A673 (cell line): ENCODE measurements around the gene MLLT6. TPM values are rescaled to one million over a fixed set of nuclear protein-coding genes. Genes with fewer than 3 reads are reported as not detected.

Experiments used
- BruUV-seq: library from RNA; stranded (reverse); fragments of 400-500 nt; replicated peaks from 2 replicates; lab custom pipeline; 2021; lab: Mats Ljungman, UMichigan
- CTCF ChIA-PET: fragments of 300-600 bp; sonication (Branson Sonifier 250); formaldehyde crosslinking; loops from one replicate; lab custom pipeline; 2022; ENCODE audit warnings: antibody characterized with exemption; lab: Charles Lee
- POLR2A ChIA-PET: fragments of 300-600 bp; sonication (Branson Sonifier 250); formaldehyde crosslinking; loops from one replicate; lab custom pipeline; 2022; ENCODE audit warnings: antibody characterized with exemption; ENCODE audit not compliant: low non-redundant PET; lab: Charles Lee
- DNase-seq: peaks from one replicate; pipeline ENCODE4 v3.0.0-alpha.2; 2015; ENCODE audit warnings: low spot score
- H3K27ac ChIP-seq: fragments of 200-600 bp; sonication (generic); 2 replicates; pipeline ENCODE4 v1.5.1; 2016; ENCODE audit warnings: mixed run types, low read depth, mild to moderate bottlenecking, mixed read lengths, antibody characterized with exemption, low read length; ENCODE audit not compliant: poor library complexity, severe bottlenecking
- H3K27me3 ChIP-seq: fragments of 200-600 bp; sonication (generic); replicated peaks from 2 replicates; pipeline ENCODE4 v1.6.1; 2017; ENCODE audit warnings: mixed run types, low read depth, mild to moderate bottlenecking, mixed read lengths, antibody characterized with exemption, low read length; ENCODE audit not compliant: insufficient read depth, poor library complexity
- H3K36me3 ChIP-seq: fragments of 200-600 bp; sonication (generic); 2 replicates; pipeline ENCODE4 v1.6.1; 2016; ENCODE audit warnings: mixed run types, mild to moderate bottlenecking, mixed read lengths, antibody characterized with exemption, low read length; ENCODE audit not compliant: insufficient read depth, poor library complexity, severe bottlenecking
- H3K4me1 ChIP-seq: fragments of 200-600 bp; sonication (generic); 2 replicates; pipeline ENCODE4 v1.6.1; 2017; ENCODE audit warnings: mixed run types, mild to moderate bottlenecking, mixed read lengths, antibody characterized with exemption, low read length; ENCODE audit not compliant: insufficient read depth, poor library complexity, severe bottlenecking
- H3K4me3 ChIP-seq: fragments of 200-600 bp; sonication (generic); 2 replicates; pipeline ENCODE4 v1.5.1; 2016; ENCODE audit warnings: low read depth, mixed run types, mild to moderate bottlenecking, mixed read lengths, low read length; ENCODE audit not compliant: poor library complexity, severe bottlenecking
- H3K9me3 ChIP-seq: fragments of 200-600 bp; sonication (generic); 2 replicates; pipeline ENCODE4 v1.6.1; 2016; ENCODE audit warnings: mixed run types, low read depth, mild to moderate bottlenecking, mixed read lengths, antibody characterized with exemption, low read length; ENCODE audit not compliant: poor library complexity, severe bottlenecking
- CTCF ChIP-seq: fragments of 300-800, 200-600 bp; sonication (generic); conservative IDR thresholded peaks from 2 replicates; pipeline ENCODE4 v1.5.1; 2017; ENCODE audit warnings: low read depth, mild to moderate bottlenecking, antibody characterized with exemption, low read length, moderate library complexity, mixed read lengths
- EZH2 ChIP-seq: fragments of 200-600 bp; sonication (generic); IDR thresholded peaks from 2 replicates; pipeline ENCODE4 v1.6.1; 2017; ENCODE audit warnings: borderline replicate concordance, low read depth, mild to moderate bottlenecking, mixed read lengths, antibody characterized with exemption, low read length; ENCODE audit not compliant: poor library complexity, severe bottlenecking
- intact Hi-C: fragments of 100-400 bp; cut with micrococcal nuclease; formaldehyde crosslinking; loops from one replicate; pipeline ENCODE4 v1.10.0; 2022; ENCODE audit not compliant: unreplicated experiment
- total RNA-seq: library from RNA; stranded (reverse); gene quantifications from 2 replicates; pipeline ENCODE4 v1.2.3, GENCODE V29; 2021

The MLLT6 gene
- total RNA-seq, 1 experiment from 2014 or later, result 41.4 TPM

DNA sequence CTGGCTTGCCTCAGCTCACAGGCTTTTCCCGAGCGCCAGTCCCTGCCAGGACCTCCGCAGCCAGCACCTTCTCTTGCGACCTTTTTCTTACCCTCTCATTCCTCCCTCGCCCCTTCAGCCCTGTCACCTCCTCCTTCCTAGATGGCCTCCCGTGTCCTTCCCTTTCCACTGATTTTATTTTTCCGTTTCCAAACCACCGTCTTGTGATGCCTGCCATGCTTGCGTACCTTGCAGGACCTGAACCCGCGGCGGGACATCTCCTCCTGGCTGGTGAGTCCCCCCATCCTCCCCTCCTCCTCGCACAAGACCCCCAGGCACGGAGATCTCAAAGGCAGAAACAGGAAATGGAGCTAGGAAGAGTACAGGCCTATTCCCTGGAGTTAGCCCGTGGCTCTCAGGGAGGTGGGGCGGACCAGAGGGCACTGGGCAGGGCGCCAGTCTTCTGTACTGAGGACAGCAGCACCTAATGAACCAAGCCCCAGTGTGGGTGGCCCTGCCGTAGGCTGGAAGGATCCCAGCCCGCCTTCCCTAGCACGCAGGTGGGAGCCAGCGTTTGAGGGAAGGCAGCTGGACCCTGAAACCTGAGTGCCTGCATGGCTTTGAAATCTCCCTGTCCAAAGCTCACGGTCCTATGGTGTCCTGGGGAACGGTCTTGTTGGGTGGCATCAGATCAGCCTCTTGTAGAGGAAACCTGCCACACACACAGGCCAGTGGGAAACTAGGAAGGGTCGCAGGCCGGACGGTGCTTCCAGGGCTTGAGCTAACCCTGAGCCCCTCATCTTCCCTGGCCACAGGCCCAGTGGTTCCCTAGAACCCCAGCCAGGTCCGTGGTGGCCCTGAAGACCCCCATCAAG lies 25.7 kb downstream of the MLLT6 start:
- H3K27ac ChIP-seq, result peak overlapping the region; percentile 50
- DNase-seq, result peak; percentile 22
- no peaks in the 10 kb centered on the region for H3K9me3 ChIP-seq
- ChIA-PET CTCF (interaction anchor here (0.5 to 0.6 kb wide), 2 partner anchors 222 to 894 kb away, joined by 3 to 12 read pairs; no protein-coding TSS in a partner anchor), POLR2A (no interaction called here)
- TF ChIP-seq EZH2 (no peak), CTCF (no peak)
- no peaks in the 10 kb centered on the region for H3K36me3 ChIP-seq
- no peaks in the 10 kb centered on the region for H3K4me1 ChIP-seq
- no TSS peak for BruUV-seq
- intact Hi-C loops, result no loop called here
- no peaks in the 10 kb centered on the region for H3K27me3 ChIP-seq
- H3K4me3 ChIP-seq, result peak overlapping the region; percentile 50

DNA sequence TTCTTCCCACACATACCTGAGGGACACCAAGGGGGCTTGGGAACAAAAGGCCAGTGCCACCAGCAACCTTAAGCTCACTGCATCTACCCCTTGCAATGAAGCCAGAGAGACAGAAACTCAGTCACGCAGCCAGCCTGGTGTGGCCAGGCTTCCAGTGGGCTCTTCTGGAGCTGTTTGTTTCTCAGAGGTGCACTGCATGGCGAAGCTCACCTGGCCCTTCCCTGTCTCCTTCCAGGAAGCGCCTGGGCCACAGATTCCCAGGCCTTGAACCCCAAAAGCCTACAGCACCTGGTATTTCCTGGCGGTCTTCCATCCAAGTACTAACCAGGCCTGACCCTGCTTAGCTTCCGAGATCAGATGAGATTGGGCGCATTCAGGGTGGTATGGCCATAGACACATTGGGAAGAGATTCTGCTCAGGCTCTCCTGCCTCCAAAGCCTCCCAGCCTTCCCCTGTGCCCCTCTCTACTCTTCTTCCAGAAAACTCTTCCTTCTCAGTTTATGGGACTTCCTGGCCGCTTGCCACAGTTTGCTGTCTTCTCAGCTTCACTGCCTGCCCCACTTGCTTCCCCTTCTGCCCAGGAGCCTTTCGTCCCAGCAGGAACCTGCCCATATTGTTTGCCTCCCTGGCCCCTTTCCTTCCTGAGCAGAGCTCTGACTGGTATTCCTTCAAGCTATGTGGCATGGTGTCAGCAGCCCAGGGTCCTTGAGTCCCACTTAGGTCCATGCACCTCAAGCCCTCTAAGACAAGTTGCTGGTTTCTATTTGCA lies 26.6 kb downstream of the MLLT6 start:
- intact Hi-C loops, result no loop called here

More for the DNA sequence above, 26.6 kb downstream of the MLLT6 start:
- Histone ChIP-seq H3K36me3 (no peaks in the 10 kb centered on the region), H3K27ac (no peak overlapping the region), H3K9me3 (no peaks in the 10 kb centered on the region), H3K4me3 (no peak overlapping the region), H3K27me3 (no peaks in the 10 kb centered on the region), H3K4me1 (no peaks in the 10 kb centered on the region)
- DNase-seq, result no peak
- BruUV-seq, result no TSS peak
- no peak for TF ChIP-seq EZH2
- no peak for TF ChIP-seq CTCF
- ChIA-PET POLR2A (no interaction called here), CTCF (interaction anchor here (0.6 to 1.1 kb wide), 2 partner anchors 41 to 893 kb away, joined by 3 read pairs; no protein-coding TSS in a partner anchor)
